ENCODE data around the gene MPRIP. TPM values are rescaled to one million over a fixed set of nuclear protein-coding genes. Genes with fewer than 3 reads are reported as not detected.

The MPRIP gene
- total RNA-seq, 1 experiment from 2014 or later = 86.2 TPM

DNA sequence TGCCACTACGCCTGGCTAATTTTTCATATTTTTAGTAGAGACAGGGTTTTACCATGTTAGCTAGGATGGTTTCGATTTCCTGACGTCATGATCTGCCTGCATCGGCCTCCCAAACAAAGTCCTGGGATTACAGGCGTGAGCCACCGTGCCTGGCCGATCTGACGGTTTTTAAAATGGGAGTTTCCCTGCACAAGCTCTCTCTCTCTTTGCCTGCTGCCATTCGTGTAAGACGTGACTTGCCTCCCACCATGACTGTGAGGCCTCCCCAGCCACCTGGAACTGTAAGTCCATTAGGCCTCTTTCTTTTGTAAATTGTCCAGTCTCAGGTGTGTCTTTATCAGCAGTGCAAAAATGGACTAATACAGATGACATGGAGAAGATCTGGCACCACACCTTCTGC lies 199.4 kb downstream of the MPRIP start:
- no peak for DNase-seq (ENCODE audit: low read depth)
- in situ Hi-C loops (cut with HindIII; ENCODE audit: low pct_unique_long_range_greater_than_20kb, low sequenced_read_pairs) = no loop called here

DNA sequence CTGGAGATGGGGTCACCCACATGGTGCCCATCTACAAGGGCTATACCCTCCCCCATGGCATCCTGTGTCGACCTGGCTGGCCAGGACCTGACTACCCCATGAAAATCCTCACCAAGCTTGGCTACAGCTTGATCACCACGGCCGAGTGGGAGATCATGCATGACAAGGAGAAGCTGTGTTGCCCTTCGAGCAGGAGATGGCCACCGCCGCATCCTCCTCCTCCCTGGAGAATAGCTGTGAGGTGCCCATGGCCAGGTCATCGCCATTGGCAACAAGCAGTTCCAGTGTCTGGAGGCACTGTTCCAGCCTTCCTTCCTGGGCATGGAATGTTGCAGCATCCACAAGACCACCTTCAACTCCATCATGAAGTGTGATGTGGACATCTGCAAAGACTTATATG lies 200.0 kb downstream of the MPRIP start:
- in situ Hi-C loops (cut with HindIII; ENCODE audit: low pct_unique_long_range_greater_than_20kb, low sequenced_read_pairs) = no loop called here
- DNase-seq (ENCODE audit: low read depth) = no peak

Other genes with a start within 250 kb of the MPRIP start
- gene TNFRSF13B, start 70.3 kb upstream of the MPRIP start, total RNA-seq (2014; rRNA removed; shearing (Covaris generic); ENCODE audit: low replicate concordance) = not detected in 2 replicates
- 4.7 and 5.5 TPM in 2 replicates for gene PLD6, start 163.9 kb downstream of the MPRIP start, total RNA-seq (2014; rRNA removed; shearing (Covaris generic); ENCODE audit: low replicate concordance)
- 27.7 and 62.3 TPM in 2 replicates for gene FLCN, start 194.7 kb downstream of the MPRIP start, total RNA-seq (2014; rRNA removed; shearing (Covaris generic); ENCODE audit: low replicate concordance)
- gene COPS3, start 238.8 kb downstream of the MPRIP start, total RNA-seq (2014; rRNA removed; shearing (Covaris generic); ENCODE audit: low replicate concordance) = 68.5 and 89.0 TPM in 2 replicates

Measured in Caki2 (cell line).